Right lung (tissue), 5 donors: ENCODE results near the gene ASTL. TPM values are rescaled to one million over a fixed set of nuclear protein-coding genes. Genes with fewer than 3 reads are reported as not detected.

Source experiments
- DNase-seq, 2 donors: peaks; one replicate each; pipeline ENCODE4 v3.0.0-alpha.2; 2013
- polyA plus RNA-seq, 5 donors: library from polyadenylated mRNA; unstranded; fragments of 120-200 nt; gene quantifications; one replicate each; pipeline versions ENCODE4 v1.2.1 to v1.2.3, GENCODE V29; 2013; ENCODE audit warnings: inconsistent platforms in 1 of 5, low replicate concordance in 1 of 5; ENCODE audit not compliant: insufficient read length in 5 of 5, insufficient read depth in 1 of 5

The ASTL gene
- polyA plus RNA-seq, 5 donors: 0.13 to 0.27 (median 0.18) TPM

GRCh38 chr2:96130483-96130882 is 7.8 kb downstream of the ASTL start:
- no peak for DNase-seq

- DNase-seq: no peak
Measured at GRCh38 chr2:96129528-96130120, 8.7 kb downstream of the ASTL start.

- no peak for DNase-seq
Measured at GRCh38 chr2:96128456-96128855, 9.8 kb downstream of the ASTL start.

- no peak for DNase-seq
Measured at GRCh38 chr2:96124406-96125265, 13.7 kb downstream of the ASTL start.

- DNase-seq: no peak
Measured at GRCh38 chr2:96123936-96124335, 14.4 kb downstream of the ASTL start.

- no peak for DNase-seq
Measured at GRCh38 chr2:96123290-96123689, 15.0 kb downstream of the ASTL start.

- no peak for DNase-seq
Measured at GRCh38 chr2:96122391-96122790, 15.9 kb downstream of the ASTL start.

GRCh38 chr2:96121414-96121813 is 16.9 kb downstream of the ASTL start:
- DNase-seq: no peak

- no peak for DNase-seq
Measured at GRCh38 chr2:96120991-96121390, 17.3 kb downstream of the ASTL start.

- DNase-seq: no peak
Measured at GRCh38 chr2:96120091-96120720, 18.1 kb downstream of the ASTL start.

- no peak for DNase-seq
Measured at GRCh38 chr2:96119389-96119751, 18.9 kb downstream of the ASTL start.

- DNase-seq: no peak
Measured at GRCh38 chr2:96118698-96119388, 19.5 kb downstream of the ASTL start.

- DNase-seq: no peak
Measured at GRCh38 chr2:96117701-96118588, 20.4 kb downstream of the ASTL start.

- DNase-seq: peak; percentile 46 to 53
Measured at GRCh38 chr2:96116879-96117533, 21.3 kb downstream of the ASTL start.

GRCh38 chr2:96116424-96116878 is 21.9 kb downstream of the ASTL start, which contains the start of gene ADRA2B:
Gene ADRA2B (minus strand): TSS chr2:96116571. CDS start chr2:96116149, 422 bp downstream.
- peak; percentile 45 to 57 for DNase-seq

GRCh38 chr2:96115631-96116423 is 22.5 kb downstream of the ASTL start:
- DNase-seq: no peak

GRCh38 chr2:96114903-96115581 is 23.3 kb downstream of the ASTL start:
- no peak for DNase-seq

- DNase-seq: no peak
Measured at GRCh38 chr2:96114546-96114902, 23.8 kb downstream of the ASTL start.

- DNase-seq: no peak
Measured at GRCh38 chr2:96113951-96114350, 24.4 kb downstream of the ASTL start.
